22Rv1 (cell line): Measurements from ENCODE around the gene NEIL1.
A peak's percentile ranks its signal among the peaks of the same experiment; 100 is the strongest.

Experiments
- ZFX ChIP-seq: fragments of 450-650 bp; IDR thresholded peaks from 2 replicates; pipeline ENCODE4 v1.6.1; 2017; ENCODE audit warnings: antibody characterized with exemption, borderline replicate concordance
- TF ChIP-seq, protein P1 (sequence below): fragments of 450-650 bp; IDR thresholded peaks from 2 replicates; pipeline ENCODE4 v1.5.1; 2017; ENCODE audit warnings: mild to moderate bottlenecking

DNA sequence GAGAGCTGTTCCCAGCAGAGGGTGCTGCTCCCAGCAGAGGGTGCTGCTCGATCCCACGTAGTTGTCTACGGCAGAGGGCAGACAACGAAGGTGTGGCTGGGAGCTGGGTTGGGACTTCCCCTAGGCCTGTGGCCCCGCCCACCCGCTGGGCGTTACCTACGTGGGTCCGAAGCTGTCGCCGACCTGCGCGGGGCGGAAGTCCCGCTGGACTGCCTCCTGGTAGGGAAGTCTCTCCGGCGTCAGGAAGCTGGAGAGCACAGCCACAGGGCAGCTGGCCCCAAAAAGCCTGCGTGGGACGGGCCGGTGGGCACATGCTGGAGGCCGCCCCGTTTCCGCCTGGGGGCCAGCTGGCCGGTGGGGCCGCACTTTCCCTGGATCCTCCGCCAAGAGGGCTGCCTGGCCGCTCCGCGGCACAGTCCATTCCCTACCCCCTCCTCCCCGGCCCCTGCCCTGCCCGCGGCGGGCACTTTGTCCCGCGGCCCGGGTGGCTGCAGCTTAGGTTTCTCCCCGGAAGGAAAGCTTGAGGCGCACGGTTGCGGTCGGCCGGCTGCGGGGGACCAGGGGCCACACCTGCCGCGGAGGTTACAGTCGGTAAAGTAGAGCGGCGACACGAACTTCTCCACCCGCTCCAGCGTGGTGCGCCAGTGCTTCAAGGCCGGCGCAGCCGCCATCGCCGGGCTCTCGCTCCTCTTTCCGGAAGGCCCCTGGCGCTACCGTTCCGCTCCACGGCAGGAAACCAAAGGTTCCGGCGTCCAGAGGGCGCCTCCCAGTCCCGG, 21.3 kb downstream of the NEIL1 start, which contains the start of gene MAN2C1:
- TF ChIP-seq, protein P1, sequence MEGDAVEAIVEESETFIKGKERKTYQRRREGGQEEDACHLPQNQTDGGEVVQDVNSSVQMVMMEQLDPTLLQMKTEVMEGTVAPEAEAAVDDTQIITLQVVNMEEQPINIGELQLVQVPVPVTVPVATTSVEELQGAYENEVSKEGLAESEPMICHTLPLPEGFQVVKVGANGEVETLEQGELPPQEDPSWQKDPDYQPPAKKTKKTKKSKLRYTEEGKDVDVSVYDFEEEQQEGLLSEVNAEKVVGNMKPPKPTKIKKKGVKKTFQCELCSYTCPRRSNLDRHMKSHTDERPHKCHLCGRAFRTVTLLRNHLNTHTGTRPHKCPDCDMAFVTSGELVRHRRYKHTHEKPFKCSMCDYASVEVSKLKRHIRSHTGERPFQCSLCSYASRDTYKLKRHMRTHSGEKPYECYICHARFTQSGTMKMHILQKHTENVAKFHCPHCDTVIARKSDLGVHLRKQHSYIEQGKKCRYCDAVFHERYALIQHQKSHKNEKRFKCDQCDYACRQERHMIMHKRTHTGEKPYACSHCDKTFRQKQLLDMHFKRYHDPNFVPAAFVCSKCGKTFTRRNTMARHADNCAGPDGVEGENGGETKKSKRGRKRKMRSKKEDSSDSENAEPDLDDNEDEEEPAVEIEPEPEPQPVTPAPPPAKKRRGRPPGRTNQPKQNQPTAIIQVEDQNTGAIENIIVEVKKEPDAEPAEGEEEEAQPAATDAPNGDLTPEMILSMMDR = peak; percentile 93
- TF ChIP-seq ZFX = no peak
